Activated CD8-positive, alpha-beta memory T cell treated with anti-CD3 and anti-CD28 coated beads, Interleukin-2, amount 50 U/mL, for 1 hour (primary cell): ENCODE measurements around the gene KLC3.
A peak's percentile ranks its signal among the peaks of the same experiment; 100 is the strongest.

Experiments
- DNase-seq: peaks from one replicate; pipeline ENCODE4 v3.0.0-alpha.2; 2020; ENCODE audit errors: extremely low read depth

Gene KLC3

GRCh38 chr19:45370410-45371204 is 30.1 kb downstream of the KLC3 start, which contains the start of gene ERCC2:
ERCC2 (minus strand) TSS chr19:45370573; CDS start chr19:45370540, 33 bp downstream.
- DNase-seq: peak; percentile 98

GRCh38 chr19:45376045-45376724 is 35.6 kb downstream of the KLC3 start:
- DNase-seq: no peak

- no peak for DNase-seq
Measured at GRCh38 chr19:45380107-45380506, 39.6 kb downstream of the KLC3 start.

- no peak for DNase-seq
Measured at GRCh38 chr19:45382426-45382825, 41.9 kb downstream of the KLC3 start.

DNA sequence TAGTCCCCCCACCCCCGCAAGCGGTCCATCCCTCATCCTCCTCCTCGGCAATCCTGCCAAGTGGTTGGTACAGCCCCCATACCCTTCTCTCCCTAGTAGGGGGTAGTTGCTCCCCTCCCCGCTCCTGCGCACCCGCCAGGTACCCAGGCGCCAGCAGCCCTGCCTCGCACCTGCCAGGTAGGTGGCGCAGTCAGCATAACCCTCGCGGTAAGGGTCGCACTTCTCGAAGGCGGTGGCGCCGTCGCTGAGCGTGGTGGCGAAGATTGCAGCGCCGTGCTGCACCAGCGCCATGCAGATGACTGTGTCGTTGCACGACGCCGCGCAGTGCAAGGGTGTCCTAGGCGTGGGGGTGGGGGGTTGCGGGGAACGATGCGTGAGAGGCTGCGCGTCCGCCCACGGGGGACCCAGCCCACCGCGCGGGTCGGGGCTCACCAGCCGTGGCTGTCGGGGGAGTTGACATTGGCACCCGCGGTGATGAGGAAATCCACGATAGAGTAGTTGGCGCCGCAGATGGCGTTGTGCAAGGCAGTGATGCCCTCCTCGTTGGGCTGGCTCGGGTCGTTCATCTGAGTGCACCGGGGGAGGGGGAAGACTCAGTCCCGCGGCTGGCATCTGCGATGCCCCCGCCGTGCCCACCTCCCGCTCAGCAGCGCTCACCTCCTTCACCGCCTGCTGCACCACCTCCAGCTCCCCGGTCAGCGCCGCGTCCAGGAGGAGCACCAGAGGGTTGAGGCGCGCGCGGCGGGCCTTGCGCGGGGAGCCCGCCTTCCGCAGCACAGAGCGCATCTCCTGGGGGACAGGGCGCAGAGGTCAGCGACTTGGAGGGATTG is 45.1 kb downstream of the KLC3 start:
- DNase-seq: no peak

DNA sequence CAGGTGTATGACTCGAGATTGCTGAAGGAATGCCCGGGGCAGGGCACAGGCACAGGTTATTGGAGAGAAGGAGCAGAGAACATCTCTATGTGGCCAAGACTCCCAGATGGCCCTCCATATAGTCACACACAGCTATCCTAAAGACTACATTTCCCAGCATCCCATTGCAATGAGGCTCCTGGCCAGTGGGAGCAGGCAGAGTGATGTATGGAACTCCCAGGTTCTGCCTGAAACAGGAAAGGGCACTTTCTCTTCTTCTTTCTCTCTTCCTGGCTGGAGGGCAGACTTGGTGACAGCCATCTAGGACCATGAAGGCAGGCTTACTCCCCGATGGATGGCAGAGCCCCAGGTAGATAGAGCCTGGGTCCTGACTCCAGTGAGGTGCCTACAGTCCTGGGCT is 50.8 kb downstream of the KLC3 start:
- DNase-seq: no peak

- no peak for DNase-seq
Measured at GRCh38 chr19:45391871-45392665, 51.5 kb downstream of the KLC3 start.

DNA sequence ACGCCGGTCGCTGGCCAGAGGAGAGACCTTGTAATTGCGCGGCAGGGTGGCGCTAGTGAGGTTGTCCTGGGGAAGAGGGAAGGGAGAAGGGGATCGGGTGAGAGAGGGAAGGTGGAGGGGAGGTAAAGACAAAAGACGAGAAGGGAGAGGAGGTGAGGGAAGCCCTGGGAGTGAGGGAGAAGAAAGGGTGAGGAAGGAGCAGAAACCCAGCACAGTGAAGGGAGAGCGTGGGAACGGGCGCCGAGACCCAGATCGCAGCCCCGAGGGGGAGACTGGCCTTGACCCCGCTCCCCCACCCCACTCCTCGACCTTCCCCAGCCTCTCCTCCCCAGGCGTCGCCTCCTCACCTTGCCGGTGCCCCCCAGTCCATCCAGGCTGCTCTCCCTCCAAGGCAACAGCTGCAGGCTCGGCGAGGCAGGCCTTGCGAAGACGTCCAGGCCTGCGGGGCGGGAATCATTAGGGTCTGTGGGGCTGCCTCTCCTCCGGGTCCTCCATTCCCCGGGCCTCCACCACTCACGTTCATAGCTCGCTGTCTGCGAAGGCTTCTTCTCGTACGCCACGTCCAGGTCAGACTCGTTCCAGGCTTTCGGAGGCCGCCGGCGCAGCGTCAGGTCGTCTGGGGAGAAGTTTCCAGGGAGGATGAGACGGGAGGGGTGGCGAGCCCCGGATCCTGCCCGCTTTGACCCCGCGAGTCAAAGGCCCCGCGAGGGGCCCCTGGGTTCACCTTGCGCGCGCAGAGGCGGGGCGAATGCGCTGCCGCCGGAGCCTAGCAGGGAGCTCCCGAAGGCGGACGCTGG is 55.5 kb downstream of the KLC3 start:
- DNase-seq: no peak

DNA sequence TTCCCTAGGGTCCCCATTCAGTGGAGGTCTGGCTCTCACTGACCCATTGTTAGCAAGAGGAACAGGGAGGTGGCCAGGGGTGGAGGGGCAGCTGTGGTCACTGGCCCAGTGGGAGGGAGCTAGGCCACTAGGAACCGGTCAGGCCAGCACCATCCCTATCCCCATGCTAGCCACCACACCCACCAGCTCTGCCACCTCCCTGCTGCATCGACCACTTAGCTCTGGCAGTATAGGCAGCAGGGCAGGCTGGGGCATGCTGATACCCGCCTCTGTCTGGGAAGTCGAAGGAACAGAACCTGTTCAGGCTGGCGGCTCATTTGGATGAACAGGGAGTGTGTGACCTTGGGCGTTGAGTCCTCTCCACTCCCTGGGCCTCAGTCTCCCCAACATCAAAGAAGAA is 59.6 kb downstream of the KLC3 start:
- no peak for DNase-seq
